ENCODE results near the gene DNAJB12. TPM values are rescaled to one million over a fixed set of nuclear protein-coding genes. Genes with fewer than 3 reads are reported as not detected.

DNAJB12 gene
- total and polyA plus RNA-seq, 4 donors, result 15.9 to 22.0 (median 18.9) TPM

DNA sequence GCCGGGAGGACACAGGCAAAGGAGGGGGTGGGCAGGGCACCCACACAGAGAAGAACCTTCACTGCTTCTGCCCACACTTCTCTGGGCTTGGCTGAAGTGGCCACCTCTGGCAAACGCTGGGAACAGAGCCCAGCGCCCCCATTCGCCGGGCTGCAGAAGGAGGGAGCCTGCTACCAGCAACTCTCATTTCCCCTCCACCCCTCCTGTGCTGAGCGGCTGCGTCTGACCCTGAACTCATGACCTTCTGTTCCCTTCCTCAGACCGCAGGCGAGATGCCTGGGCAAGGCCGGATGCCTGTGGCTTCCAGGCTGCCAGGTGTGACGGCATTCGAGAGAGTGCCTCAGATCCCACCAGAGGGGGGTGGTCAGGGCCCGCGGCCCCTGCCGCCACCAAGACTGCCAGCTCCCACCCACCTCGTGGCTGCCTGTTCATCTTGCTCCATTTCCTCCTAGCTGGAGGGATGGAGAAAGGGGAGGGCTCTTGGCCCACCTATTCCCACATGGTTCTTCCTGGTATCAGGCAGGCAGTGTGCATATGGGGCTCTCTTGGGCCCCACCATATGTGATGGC, 19.8 kb downstream of the DNAJB12 start (continued):
- TF ChIP-seq, protein P1, sequence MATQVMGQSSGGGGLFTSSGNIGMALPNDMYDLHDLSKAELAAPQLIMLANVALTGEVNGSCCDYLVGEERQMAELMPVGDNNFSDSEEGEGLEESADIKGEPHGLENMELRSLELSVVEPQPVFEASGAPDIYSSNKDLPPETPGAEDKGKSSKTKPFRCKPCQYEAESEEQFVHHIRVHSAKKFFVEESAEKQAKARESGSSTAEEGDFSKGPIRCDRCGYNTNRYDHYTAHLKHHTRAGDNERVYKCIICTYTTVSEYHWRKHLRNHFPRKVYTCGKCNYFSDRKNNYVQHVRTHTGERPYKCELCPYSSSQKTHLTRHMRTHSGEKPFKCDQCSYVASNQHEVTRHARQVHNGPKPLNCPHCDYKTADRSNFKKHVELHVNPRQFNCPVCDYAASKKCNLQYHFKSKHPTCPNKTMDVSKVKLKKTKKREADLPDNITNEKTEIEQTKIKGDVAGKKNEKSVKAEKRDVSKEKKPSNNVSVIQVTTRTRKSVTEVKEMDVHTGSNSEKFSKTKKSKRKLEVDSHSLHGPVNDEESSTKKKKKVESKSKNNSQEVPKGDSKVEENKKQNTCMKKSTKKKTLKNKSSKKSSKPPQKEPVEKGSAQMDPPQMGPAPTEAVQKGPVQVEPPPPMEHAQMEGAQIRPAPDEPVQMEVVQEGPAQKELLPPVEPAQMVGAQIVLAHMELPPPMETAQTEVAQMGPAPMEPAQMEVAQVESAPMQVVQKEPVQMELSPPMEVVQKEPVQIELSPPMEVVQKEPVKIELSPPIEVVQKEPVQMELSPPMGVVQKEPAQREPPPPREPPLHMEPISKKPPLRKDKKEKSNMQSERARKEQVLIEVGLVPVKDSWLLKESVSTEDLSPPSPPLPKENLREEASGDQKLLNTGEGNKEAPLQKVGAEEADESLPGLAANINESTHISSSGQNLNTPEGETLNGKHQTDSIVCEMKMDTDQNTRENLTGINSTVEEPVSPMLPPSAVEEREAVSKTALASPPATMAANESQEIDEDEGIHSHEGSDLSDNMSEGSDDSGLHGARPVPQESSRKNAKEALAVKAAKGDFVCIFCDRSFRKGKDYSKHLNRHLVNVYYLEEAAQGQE (IDR thresholded peaks at IDR 0.05), result peak; percentile 64
- TF ChIP-seq EGR1 (IDR thresholded peaks at IDR 0.05; ENCODE audit: low read depth in 2 of 2) (no peak), FOXA1 (IDR thresholded peaks at IDR 0.05) (peak; percentile 28), JUND (IDR thresholded peaks at IDR 0.05) (peak in 1 of 2 donors; percentile 30), RAD21 (IDR thresholded peaks at IDR 0.05) (peak; percentile 55 to 63), RXRA (IDR thresholded peaks at IDR 0.05) (peak; percentile 87 to 94), FOXA2 (IDR thresholded peaks at IDR 0.05) (peak; percentile 17), GABPA (IDR thresholded peaks at IDR 0.05 in 1 of 2, conservative IDR thresholded peaks at IDR 0.05 in 1 of 2) (no peak)

DNA sequence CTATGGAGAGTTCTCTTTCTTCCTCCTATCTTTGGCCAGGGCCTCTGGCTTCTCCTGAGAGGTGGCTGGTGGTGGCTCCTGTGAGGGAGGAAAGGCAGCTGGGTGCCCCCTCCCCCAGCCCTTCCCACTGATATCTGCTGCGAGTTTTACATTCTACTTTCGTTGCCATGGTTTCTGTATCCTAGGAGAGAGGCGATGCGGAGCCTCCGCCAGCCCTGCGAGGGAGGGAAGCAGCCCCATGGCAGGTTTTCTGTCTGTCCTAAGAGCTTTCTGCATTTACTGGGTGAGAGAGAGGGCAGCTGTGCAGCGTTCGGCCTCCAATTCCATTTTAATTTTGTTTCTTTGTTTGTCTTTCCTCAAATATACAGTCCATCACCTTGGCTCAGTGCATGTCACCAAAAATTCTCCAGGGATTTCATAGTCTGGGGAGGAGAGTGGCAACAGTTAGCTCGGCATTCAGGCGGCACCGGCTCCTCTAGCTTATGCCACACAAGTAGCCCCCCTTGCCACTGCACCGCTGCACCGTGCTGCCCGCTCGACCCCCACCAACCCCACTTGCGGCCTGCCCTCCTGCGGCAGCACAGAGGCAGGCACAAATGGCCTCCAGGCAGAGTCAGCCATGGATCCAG, 20.4 kb downstream of the DNAJB12 start:
- H3K9ac ChIP-seq (ENCODE audit: low read depth in 1 of 2, low read length in 2 of 2), result no peak overlapping the region
- 67% methylated on average over 17 of the region's 17 CpGs for WGBS
- no peaks in the 10 kb centered on the region for H3K9me3 ChIP-seq (ENCODE audit: control insufficient read depth in 4 of 4, low read length in 3 of 4)
- H3K4me1 ChIP-seq (ENCODE audit: control insufficient read depth in 4 of 4, insufficient read depth in 4 of 4, low read length in 3 of 4), result peaks cover 29 to 71% (median 58%) of the 10 kb centered on the region in 4 donors
- no peak overlapping the region for H3K4me3 ChIP-seq (ENCODE audit: low read depth in 1 of 3, low read length in 3 of 3)
- TF ChIP-seq FOXA1 (IDR thresholded peaks at IDR 0.05) (no peak), RXRA (IDR thresholded peaks at IDR 0.05) (no peak), YY1 (IDR thresholded peaks at IDR 0.05) (no peak), EGR1 (IDR thresholded peaks at IDR 0.05; ENCODE audit: low read depth in 2 of 2) (no peak), GABPA (IDR thresholded peaks at IDR 0.05 in 1 of 2, conservative IDR thresholded peaks at IDR 0.05 in 1 of 2) (no peak), JUND (IDR thresholded peaks at IDR 0.05) (no peak), HNF4G (IDR thresholded peaks at IDR 0.05) (no peak)
- TF ChIP-seq, protein P2, sequence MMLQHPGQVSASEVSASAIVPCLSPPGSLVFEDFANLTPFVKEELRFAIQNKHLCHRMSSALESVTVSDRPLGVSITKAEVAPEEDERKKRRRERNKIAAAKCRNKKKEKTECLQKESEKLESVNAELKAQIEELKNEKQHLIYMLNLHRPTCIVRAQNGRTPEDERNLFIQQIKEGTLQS (IDR thresholded peaks at IDR 0.05), result no peak
- TF ChIP-seq, protein P1 (IDR thresholded peaks at IDR 0.05), result no peak
- TF ChIP-seq, protein P3, sequence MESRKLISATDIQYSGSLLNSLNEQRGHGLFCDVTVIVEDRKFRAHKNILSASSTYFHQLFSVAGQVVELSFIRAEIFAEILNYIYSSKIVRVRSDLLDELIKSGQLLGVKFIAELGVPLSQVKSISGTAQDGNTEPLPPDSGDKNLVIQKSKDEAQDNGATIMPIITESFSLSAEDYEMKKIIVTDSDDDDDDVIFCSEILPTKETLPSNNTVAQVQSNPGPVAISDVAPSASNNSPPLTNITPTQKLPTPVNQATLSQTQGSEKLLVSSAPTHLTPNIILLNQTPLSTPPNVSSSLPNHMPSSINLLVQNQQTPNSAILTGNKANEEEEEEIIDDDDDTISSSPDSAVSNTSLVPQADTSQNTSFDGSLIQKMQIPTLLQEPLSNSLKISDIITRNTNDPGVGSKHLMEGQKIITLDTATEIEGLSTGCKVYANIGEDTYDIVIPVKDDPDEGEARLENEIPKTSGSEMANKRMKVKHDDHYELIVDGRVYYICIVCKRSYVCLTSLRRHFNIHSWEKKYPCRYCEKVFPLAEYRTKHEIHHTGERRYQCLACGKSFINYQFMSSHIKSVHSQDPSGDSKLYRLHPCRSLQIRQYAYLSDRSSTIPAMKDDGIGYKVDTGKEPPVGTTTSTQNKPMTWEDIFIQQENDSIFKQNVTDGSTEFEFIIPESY (IDR thresholded peaks at IDR 0.05), result no peak
- H3K27me3 ChIP-seq (ENCODE audit: control insufficient read depth in 4 of 4, insufficient read depth in 4 of 4, low read length in 3 of 4), result no peaks in the 10 kb centered on the region
- H3K36me3 ChIP-seq (ENCODE audit: control insufficient read depth in 4 of 4, insufficient read depth in 3 of 4, low read depth in 1 of 4, low read length in 3 of 4), result peaks cover 0 to 12% (median 9%) of the 10 kb centered on the region in 4 donors
- H3K27ac ChIP-seq (ENCODE audit: low read depth in 1 of 2, low read length in 2 of 2), result peak overlapping the region; percentile 74 to 90
- no peak for DNase-seq (ENCODE audit: low spot score)

Measured in liver (tissue), 9 donors.